NCI-H1048 (cell line): Measurements from ENCODE around the gene WNT5B.
"Not testable (repeated sequence)": the region's sequence is repeated elsewhere in the genome, so short reads cannot be mapped to it uniquely, and the experiment has no call there.

ENCODE experiments used
- DNase-seq: peaks from one replicate; lab custom pipeline; 2025; lab: John Stamatoyannopoulos, UW

The WNT5B gene

GRCh38 chr12:1691123-1692007, 62.3 kb downstream of the WNT5B start:
- DNase-seq, result no peak

DNA sequence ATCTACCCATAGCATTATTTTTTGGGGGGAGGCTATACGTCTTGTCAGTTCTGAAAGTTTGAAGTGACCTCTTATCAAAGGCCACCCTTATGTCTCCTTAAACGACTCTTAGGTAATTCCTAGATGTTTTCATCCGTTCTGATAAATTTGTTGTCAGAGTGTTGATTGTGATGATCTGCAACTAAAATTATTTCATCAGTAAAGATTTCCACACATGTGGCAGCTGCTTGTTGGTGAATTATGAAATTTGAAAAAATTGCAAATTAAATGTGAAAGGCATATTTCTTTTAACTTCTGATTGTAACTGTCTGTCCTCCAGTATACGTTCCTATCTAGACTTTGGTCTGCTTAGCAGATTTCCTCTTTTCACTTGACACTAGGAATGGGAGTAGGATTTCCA, 63.2 kb downstream of the WNT5B start:
- DNase-seq, result no peak

DNA sequence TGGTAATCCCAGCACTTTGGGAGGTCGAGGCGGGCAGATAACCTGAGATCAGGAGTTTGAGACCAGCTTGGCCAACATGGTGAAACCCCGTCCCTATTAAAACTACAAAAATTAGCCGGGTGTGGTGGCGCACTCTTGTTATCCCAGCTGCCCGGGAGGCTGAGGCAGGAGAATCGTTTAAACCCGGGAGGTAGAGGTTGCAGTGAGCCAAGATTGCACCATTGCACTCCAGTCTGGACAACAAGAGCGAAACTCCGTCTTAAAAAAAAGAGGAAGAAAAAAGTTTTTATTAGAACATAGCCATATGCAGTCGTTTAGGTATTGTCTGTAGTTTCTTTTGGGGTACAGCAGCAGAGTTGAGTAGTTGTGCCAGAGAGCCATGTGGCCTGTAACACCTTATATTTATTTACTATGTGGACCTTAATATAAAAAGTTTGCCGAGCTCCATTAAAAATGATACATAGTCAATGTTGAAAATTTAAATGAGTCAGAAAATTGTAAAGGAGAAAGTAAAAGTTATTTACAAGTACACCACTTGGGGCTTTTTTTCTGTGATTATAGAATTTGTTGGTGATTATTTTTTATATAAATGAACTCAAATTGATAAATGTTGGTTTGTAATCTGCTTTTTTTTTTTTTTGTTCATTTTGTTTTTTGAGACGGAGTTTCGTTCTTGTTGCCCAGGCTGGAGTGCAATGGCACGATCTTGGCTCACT, 64.0 kb downstream of the WNT5B start:
- DNase-seq, result no peak

DNA sequence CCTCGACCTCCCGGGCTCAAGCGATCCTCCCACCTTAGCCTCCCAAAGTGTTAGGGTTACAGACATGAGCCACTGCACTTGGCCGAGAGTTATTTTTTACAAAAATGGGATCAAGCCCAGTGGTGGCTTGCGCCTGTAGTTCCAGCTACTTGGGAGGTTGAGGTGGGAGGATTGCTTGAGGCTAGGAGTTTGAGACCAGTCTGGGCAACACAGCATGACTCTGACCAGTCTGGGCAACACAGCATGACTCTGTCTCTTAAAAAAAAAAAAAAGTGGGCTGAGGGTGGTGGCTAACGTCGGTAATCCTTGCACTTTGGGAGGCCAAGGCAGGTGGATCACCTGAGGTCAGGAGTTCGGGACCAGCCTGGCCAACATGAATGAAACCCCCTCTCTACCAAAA, 66.1 kb downstream of the WNT5B start:
- DNase-seq, result not testable (repeated sequence)

DNA sequence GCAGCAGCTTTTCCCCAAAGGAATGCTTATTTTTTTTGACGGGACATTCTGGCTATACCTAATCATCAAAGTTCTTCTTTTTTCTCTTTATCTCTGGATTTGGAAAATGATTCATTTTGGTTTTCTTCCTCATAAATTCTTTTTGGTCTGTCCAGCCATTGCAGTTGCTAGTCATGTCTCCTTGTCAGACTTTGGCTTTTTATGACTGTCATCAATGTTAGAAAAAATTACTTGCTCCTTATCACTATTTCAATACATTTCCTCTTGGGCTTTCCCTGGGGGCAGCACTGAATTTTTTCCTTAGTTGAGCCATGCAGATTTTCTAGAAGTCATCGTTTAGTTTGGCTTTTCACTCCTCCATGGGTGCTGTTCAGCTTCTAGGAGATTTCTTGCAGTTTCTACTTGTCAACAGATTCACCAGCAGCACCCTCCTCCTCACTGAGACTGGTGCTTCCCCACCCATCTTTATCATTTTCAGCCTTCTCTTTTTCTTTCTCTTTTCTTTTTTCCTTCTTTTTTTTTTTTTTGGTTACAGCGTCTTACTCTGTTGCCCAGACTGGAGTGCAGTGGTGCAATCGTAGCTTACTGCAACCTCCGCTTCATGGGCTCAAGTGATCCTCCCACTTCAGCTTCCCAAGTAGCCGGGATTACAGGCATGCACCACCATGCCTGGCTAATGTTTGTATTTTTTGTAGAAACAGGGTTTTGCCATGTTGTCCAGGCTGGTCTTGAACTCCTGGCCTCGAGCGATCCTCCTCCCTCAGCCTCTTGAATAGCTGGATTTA, 67.0 kb downstream of the WNT5B start:
- no peak for DNase-seq

GRCh38 chr12:1696800-1697199, 67.8 kb downstream of the WNT5B start:
- no peak for DNase-seq
